K562 (cell line): ENCODE data around the gene GLIS1. TPM values are rescaled to one million over a fixed set of nuclear protein-coding genes. Genes with fewer than 3 reads are reported as not detected.

ENCODE experiments used
- CTCFL ChIP-seq: IDR thresholded peaks from 2 replicates; pipeline ENCODE4 v1.6.1; 2011; ENCODE audit warnings: borderline replicate concordance, low read depth, mild to moderate bottlenecking, moderate library complexity, low read length; ENCODE audit not compliant: insufficient read depth, poor library complexity, severe bottlenecking
- EWSR1 ChIP-seq: fragments of 450-650 bp; IDR thresholded peaks from 2 replicates; pipeline ENCODE4 v1.6.1; 2018; ENCODE audit warnings: borderline replicate concordance, mild to moderate bottlenecking, low read depth, moderate library complexity; ENCODE audit not compliant: partially characterized antibody
- HNRNPL ChIP-seq: fragments of 200-400 bp; formaldehyde crosslinking; IDR thresholded peaks from 2 replicates; pipeline ENCODE4 v1.6.1; 2017; ENCODE audit warnings: low read depth, mild to moderate bottlenecking, low read length
- SRSF1 ChIP-seq: fragments of 200-400 bp; formaldehyde crosslinking; IDR thresholded peaks from 2 replicates; pipeline ENCODE4 v1.6.1; 2017; ENCODE audit warnings: mild to moderate bottlenecking, low read depth, low read length, moderate library complexity
- XRCC3 ChIP-seq: fragments of 450-650 bp; IDR thresholded peaks from 2 replicates; pipeline ENCODE4 v1.6.1; 2017; ENCODE audit warnings: mild to moderate bottlenecking, moderate library complexity
- ZNF398 ChIP-seq: fragments of 250-450 bp; sonication (Bioruptor Pico); IDR thresholded peaks from 2 replicates; pipeline ENCODE4 v1.8.0; 2021; ENCODE audit warnings: moderate library complexity, mild to moderate bottlenecking, inconsistent platforms
- ZNF644 ChIP-seq: fragments of 200-800 bp; sonication (Bioruptor generic); IDR thresholded peaks from 2 replicates; pipeline ENCODE4 v1.6.1; 2016; ENCODE audit warnings: low read depth, missing genetic modification characterization, missing compliant biosample characterization
- polyA plus RNA-seq, 8 experiments: library from polyadenylated mRNA; depleted of rRNA in 4 of 8; stranded (reverse) in 5 of 8; unstranded in 3 of 8; fragments of >200 nt; fragmentation: Nextera tagmentation in 2 of 8; fragmentation: Illumina TruSeq in 1 of 8; extraction: Ambion mirVana in 2 of 8; extraction: Trizol in 1 of 8; gene quantifications; 2 replicates each; pipeline versions ENCODE4 v1.2.1 to v1.2.3, GENCODE V29; 2011 to 2014; ENCODE audit warnings: inconsistent platforms in 1 of 8, missing spikeins in 1 of 8
- total RNA-seq, 7 experiments: library from RNA; depleted of rRNA in 6 of 7; stranded (reverse); fragments of >200 nt in 6 of 7; fragmentation: Illumina TruSeq in 2 of 7; extraction: Trizol in 2 of 7; gene quantifications; 2 replicates each; pipeline versions ENCODE4 v1.2.1 to v1.2.3, GENCODE V29; 2011 to 2021; ENCODE audit warnings: low replicate concordance in 1 of 7
- TF ChIP-seq, protein P1 (sequence below): fragments of 250-450 bp; sonication (Bioruptor Pico); IDR thresholded peaks from 2 replicates; pipeline ENCODE4 v1.5.0; 2021; ENCODE audit warnings: mild to moderate bottlenecking, borderline replicate concordance

Gene GLIS1
- total and polyA plus RNA-seq, 9 of the 15 experiments (the other 6 are each of a cell fraction or from before 2014, with no cell fraction given), result not detected

DNA sequence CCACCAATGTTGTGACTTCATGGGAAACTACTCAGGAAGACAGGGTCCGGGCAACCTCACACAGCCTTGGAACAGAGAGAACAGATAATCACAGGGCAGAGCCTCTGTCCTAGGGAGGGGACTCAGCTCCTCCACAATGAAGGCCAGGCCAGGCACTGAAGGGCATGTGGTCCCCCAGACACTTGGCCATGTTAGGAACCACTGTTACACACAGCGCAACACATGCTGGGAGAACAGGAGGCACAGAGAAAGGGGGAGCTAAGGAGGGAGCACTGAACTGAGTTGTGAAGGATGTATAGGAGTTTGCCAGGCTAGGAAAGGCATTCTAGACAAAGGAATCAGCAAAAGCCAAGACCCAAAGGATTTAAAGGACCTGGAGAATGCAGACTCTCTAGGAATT is 152.2 kb downstream of the GLIS1 start (continued):
- TF ChIP-seq, protein P1, sequence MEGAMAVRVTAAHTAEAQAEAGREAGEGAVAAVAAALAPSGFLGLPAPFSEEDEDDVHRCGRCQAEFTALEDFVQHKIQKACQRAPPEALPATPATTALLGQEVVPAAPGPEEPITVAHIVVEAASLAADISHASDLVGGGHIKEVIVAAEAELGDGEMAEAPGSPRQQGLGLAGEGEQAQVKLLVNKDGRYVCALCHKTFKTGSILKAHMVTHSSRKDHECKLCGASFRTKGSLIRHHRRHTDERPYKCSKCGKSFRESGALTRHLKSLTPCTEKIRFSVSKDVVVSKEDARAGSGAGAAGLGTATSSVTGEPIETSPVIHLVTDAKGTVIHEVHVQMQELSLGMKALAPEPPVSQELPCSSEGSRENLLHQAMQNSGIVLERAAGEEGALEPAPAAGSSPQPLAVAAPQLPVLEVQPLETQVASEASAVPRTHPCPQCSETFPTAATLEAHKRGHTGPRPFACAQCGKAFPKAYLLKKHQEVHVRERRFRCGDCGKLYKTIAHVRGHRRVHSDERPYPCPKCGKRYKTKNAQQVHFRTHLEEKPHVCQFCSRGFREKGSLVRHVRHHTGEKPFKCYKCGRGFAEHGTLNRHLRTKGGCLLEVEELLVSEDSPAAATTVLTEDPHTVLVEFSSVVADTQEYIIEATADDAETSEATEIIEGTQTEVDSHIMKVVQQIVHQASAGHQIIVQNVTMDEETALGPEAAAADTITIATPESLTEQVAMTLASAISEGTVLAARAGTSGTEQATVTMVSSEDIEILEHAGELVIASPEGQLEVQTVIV (CRISPR knock-in tag), result no peak
- TF ChIP-seq HNRNPL, result no peak
- TF ChIP-seq CTCFL, result no peak
- no peak for TF ChIP-seq ZNF398
- no peak for TF ChIP-seq ZNF644 (tag)
- TF ChIP-seq XRCC3, result no peak
- no peak for TF ChIP-seq EWSR1
- TF ChIP-seq SRSF1, result no peak
